ENCODE results near the gene RBMS3.

RBMS3 gene

GRCh38 chr3:29827756-29828155, 546.9 kb downstream of the RBMS3 start:
- DNase-seq = no peak

DNA sequence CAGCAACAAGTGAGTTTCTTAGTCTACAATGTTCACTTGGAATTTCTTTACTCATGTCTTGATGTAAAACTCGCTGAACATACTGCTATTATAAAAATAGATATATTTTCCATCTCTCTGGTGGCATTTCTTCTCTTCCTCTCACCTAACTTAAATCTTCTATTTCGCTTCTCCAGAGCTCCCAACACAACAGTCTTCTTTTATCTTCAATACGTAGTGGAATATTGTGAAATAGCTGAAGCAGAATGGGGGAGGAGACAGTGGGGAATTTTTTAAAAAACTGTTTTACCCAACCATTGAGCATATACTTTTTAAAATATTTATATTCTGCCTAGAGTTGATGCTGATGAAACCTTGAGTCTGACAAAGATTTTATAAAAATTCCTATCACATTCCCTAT, 548.5 kb downstream of the RBMS3 start:
- DNase-seq = no peak

DNA sequence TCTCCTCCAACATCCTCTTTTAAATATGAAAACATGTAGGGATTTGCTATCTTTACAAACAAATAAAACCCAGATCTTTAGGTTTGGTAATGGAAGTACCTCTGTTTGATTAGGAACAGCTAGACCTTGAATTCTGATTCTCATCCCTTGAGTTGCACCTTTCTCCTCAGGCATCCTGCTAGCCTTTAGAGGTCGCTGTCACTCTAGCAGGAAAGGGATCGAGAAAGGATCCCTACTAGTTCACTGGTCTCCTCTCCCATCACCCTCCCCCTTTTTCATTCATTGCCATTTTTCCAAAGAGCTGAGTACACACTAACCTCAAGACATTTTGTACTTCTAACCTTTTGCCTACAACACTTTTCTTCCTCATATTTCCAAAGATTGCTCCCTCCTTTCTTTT, 569.8 kb downstream of the RBMS3 start:
- DNase-seq = no peak

GRCh38 chr3:29852767-29853166, 571.9 kb downstream of the RBMS3 start:
- DNase-seq = no peak

DNA sequence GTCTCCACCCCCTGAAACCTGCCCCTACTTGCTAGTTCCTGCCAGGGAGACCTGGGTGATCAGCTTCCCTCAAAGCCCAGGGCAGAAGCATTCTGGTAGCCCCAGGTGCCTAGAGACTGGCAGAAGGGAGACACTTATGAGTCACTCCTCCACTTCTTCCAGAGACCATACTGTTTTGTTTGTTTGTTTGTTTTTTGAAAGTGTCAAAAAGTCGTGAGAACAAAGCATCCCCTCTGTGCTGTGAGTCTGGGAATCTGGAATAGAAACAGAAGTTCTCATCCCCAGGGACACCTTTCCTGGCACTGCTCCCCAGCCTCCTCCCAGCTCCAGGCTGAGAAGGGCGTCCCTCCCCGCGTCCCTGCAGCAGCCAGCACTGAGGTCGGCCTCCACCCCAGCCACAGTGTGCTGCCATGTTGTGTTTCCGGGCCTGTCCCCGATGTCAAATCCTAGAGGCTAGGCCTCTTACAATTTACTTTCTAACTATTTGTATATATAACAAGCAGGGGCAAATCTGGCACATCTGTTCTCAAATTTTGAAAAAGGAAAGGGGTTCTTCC, 573.0 kb downstream of the RBMS3 start:
- DNase-seq = no peak

DNA sequence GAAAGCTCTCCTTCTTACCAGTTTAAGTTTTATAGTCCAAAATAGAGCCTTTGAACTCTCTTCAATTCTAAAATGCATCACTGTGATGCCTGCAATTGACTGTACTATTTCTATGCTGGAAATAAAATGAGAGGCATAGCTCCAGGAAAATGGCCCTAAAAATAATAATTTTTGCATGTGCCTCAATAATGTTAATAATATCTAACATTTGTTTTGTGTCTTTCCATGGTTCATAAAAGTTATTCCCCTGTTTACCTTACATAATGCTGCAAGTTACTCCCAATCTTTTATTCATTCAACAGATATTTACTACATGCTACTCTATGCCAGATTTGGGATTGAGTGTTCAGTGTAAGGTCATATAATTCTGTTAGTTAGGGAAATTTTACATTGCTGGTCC, 574.0 kb downstream of the RBMS3 start:
- no peak for DNase-seq

GRCh38 chr3:29859726-29860270, 578.9 kb downstream of the RBMS3 start:
- DNase-seq = no peak

DNA sequence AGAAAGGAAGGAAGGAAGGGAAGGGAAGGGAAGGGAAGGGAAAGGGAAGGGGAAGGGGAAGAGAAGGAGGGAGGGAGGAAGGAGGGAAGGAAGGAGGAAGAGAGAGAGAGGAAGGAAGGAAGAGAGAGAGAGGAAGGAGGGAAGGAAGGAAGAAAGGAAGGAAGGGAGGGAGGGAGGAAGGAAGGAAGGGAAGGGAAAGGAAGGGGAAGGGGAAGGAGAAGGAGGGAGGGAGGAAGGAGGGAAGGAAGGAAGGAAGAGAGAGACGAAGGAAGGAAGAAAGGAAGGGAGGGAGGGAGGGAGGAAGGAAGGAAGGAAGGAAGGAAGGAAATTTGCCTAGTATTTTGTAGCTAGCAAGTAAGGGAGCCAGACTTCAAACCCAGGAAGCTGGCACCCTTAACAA, 583.9 kb downstream of the RBMS3 start:
- no peak for DNase-seq

DNA sequence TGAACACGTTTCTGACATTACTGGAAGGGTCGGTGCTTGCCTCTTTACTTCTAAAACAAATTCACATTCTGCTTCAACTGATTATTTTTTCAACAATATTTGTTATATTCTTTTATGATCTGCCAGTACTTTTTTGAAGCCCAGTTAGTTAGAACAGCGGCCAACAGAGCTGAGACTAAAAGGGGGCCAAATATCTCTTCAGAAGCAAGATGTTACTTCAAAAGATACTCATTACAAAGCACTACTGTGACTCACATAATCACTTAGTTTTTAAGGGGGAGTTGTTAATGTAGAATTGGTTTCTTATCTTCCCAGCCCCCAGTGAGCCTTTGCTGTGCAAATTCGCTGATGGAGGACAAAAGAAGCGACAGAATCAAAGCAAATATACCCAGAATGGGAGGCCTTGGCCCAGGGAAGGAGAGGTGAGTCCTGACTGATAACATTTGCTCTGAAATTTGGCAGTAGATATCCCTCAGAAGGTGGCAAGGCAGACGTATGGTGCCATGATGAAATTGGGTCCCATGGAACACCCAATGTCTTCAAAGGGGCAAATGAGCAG, 587.8 kb downstream of the RBMS3 start:
- DNase-seq = no peak

- DNase-seq = no peak
Measured at GRCh38 chr3:29870136-29870535, 589.3 kb downstream of the RBMS3 start.

- DNase-seq = no peak
Measured at GRCh38 chr3:29871087-29871486, 590.2 kb downstream of the RBMS3 start.

DNA sequence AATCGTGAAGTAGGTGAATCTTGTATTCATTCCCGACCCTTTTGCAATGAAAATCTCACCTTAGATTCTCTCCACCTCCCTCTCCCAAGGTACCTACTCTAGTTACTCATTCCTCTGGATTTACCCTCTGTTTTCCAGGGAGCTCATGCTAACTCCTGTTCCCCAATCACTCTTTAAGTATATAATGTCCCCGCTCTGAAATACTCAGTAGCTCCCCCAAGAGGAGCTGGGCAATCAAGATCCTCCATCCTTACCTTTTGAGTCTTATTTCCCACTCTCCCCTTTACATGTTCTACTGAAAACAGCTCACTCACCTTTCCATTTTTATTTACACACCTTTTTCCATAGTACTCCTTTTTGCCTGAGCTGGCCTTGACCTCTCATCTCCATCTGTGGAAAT, 599.9 kb downstream of the RBMS3 start:
- no peak for DNase-seq

GRCh38 chr3:29887451-29887850, 606.6 kb downstream of the RBMS3 start:
- no peak for DNase-seq

GRCh38 chr3:29889215-29889614, 608.3 kb downstream of the RBMS3 start:
- DNase-seq = no peak

- no peak for DNase-seq
Measured at GRCh38 chr3:29890801-29891200, 609.9 kb downstream of the RBMS3 start.

DNA sequence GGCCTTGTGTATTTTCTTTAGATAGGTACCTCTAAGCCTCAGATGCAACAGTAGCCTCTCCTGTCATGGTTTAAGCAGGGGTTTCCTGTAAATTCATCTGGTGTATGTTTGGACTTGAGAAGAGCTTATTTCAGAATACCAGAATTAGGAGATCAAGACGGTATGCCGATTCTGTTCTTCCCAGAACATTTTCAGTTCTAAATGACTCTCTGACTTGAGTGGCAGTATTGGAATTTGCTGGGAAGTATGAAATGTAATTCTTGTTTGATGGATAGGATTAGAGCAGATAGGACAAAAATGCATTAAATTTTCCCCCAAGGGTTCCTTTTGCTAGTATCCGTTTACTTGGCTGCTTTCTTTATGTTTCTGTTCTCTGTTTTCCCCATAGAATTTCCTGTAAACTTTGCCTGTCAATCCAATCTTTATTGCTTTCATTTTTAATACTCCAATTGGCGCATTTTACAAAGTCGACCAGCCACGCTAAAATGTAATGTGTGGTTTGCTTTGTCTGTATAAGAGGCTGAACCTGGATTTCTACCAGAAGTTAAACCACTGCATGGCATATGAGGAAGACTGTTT, 612.2 kb downstream of the RBMS3 start:
- DNase-seq = no peak

DNA sequence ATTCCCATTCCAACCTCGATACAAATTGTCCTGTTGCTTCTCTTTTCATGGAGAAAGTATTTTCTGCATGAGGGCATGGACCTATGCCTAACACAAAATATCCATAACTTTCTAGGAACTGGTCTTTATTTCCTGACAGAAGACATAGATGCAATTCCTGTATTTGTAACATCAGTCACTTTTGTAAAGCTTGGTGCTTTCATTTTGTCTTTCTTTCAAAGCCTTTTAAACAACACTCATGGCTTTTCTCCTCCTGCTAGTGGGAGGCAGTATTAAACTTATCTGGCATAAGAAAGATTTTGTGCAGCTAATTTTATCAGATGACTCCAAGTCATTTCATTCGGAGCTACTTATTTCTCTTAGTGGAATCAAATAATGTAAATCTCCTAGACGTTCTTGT, 616.0 kb downstream of the RBMS3 start:
- DNase-seq = no peak

DNA sequence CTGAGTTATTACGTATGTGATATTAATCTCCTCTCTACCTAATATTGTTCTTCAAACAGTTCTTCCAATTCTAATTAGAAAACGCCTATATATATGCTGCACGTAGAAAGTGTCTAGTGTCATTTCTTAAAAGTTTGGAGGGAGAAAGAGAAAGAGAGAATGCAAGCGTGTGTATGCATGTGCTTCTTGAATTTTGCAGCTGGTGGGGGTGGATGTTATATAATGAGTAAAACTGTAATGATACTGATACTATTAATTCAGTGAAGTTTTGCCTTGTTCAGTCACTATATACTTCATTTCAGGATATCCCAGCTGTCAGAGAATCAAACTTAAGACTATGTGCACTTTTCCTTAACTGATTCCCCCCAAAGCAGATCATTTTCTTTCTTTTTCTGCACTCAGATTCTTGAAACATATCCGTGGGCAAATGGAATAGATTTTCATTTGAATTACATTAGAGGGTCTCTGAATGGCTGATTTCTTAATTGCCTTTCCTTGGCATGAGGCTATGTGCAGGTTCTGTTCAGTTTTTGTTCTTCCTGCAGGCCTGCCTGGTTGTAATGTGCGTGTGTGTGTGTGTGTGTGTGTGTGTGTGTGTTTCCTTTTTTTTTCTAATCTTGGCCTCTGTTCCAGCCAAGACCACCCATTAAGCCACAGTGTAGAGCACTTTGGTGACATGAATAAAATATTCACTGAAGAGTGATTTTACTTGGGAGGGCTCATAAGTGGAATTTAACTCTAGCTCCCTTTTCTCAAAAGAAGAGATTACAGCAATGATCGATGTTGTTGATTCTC, 617.5 kb downstream of the RBMS3 start:
- no peak for DNase-seq

GRCh38 chr3:29899021-29899420, 618.1 kb downstream of the RBMS3 start:
- DNase-seq = no peak

GRCh38 chr3:29901097-29901496, 620.2 kb downstream of the RBMS3 start:
- DNase-seq = no peak

- no peak for DNase-seq
Measured at GRCh38 chr3:29903600-29903999, 622.7 kb downstream of the RBMS3 start.

DNA sequence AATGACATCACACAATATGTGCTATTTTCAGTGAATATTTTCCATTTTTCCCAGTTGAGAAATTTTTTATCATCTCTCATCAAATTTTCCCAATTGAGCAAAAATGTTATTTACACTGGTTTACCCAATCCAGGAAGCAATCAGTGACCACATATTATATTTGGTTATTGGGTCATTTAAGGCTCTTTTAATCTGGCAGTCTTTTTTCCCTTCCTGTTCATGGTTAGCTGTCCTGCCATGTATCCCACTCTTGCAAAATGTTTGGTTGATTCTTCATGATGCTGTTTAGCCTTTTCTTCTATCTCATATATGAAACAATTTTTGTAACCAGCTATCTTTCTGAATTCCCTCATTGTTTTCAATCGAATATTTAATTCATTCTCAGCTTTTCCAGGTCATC, 626.0 kb downstream of the RBMS3 start:
- no peak for DNase-seq

DNA sequence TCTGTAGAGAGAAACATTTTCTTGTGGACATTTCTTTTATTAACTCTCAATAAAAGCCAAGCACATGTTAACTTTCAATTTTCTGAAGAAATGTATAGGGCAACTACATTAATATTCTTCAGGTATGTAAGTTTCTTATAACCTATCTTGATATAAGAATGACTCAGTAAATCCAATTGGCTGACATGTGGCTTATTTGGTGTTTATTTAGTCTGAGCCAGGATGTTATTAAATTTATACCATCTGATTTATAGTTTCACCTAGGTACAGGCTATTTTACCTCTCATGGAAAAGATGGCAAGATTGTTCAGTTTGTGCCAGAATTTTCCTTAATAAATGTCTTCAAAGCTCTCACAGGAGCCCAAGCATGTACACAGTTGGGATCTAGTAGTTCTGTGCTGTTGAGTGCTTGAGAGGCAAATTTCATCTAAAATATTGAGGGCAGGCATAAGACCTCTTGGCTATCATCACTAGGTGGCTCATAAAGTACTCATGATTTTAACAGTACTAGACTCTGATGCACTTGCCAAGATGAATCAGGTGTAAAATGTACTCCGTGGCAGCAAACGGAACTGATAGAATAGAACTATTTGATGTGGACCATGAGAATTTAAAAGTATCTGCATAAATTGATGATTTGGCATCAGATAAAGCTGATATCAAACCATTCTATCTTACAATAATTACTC, 631.9 kb downstream of the RBMS3 start:
- DNase-seq = no peak
